GM19025 (cell line): Measurements from ENCODE around the gene KRT76.
"Not testable (repeated sequence)": the region's sequence is repeated elsewhere in the genome, so short reads cannot be mapped to it uniquely, and the experiment has no call there.

Source experiments
- ATAC-seq: cut with Tn5 transposase; IDR thresholded peaks from one replicate; pipeline ENCODE4 v1.9.1; 2021; ENCODE audit warnings: mild to moderate bottlenecking, low read depth, moderate library complexity; ENCODE audit not compliant: unreplicated experiment

The KRT76 gene

DNA sequence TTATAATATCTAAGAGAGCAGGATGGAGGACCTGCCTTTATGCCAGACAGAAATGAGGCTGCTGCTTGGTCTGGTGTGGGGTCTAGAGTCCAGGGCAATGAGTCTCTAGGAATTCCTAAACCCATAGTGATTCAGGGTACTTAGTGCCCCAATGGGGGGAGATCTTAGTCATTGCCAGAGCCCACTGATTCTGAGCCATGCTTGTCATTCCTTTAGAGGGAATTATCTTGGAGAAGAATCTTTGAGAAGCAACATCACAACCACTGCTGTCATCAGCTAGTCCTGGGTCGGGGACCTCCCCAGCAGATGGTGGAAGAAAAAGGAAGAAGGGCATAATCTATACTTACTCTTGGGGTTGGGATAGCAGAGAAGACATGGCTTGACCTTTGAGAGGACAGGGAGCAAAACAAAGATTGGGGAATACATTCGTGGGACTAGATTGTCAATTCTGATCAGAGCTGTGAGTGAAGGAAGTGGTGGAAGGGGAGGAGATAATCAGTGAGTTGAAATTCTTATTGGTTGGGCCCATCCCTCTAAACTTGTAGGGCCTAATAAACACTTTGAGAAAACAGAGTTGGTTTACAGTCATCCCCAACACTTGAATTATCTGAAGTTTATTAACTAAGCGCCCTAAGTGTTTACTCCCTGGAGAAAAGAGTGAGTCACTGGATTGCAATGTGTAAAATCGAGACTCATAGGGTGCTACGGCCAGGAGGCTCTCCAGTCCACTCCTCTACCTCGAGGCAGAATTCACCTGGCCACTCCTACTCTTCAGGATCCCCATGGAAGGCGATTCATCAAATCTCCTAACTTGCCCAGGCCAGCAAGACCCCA lies 21.7 kb upstream of the KRT76 start:
- ATAC-seq, result no peak

DNA sequence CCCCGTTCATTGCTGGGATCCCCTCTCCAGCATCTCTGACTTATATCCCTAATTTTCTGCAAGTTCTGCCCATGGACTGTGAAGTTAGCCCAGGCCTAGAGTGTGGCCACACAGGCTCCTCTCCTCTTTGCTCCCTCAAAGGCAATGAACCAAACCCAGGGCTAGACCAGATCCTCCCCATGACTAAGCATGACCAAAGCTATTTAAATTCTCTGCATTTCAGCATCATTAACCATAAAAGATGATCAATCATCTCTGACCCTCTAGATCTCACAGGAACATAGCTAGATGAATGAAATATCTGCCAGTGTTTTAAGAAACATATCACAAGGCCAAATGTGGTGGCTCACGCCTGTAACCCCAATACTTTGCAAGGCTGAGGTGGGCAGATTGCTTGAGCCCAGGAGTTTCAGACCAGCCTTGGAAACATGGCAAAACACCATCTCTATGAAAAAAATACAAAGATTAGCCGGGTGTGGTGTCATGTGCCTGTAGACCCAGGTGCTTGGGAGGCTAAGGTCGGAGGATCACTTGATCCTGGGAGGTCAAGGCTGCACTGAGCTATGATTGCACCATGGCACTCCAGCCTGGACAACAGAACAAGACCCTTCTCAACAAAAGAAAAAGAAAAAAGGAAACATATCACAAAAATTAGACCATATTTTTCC lies 21.0 kb upstream of the KRT76 start:
- no peak for ATAC-seq

DNA sequence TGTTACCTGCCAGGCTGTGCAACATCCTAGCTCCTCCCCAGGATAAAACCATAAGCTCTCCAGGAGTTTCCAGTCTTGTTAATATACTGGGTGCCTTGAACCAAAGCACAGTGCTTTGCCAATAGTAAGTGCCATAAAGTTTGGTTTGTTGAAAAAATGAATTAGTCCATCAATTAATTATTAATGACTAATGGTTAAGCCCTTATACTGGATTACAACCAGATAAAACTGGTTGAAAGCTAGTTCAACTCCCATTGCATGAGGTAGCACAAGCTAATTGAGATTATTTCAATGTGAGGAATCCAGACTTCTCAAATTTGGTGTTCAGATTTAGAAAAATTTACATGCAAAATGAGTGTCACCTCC lies 20.4 kb upstream of the KRT76 start:
- no peak for ATAC-seq

DNA sequence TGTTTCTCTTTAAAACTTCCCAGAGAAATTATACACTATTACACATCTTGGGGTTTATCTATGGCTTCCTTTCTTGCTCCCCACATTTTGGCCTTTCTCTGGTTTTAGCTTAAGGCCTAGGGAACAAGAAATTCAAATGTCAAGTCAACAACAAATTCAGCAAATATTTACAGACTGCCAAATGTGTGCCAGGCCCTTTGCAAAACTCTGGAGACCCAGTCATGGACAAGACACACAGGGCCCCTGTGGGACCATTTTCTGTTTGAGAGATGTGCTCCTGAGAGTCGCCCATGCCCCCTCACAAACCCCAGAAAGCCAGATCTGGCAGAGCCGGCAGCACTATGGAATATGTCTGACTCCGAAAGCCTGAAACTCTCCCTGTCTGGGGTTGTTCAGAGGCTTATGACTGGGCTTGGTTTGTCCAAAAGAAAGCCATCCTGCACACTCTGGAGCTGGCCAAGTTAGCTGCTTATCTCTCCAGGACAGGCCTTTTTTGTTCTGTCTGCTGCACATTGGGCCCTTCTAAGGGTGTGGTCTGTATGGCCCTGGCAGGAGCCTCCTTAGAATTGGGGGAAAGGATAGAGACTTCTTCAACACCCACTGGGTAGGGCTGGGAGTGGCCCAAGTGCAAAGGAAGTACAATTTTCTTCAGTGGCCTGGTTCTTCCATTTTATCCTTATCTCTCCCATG lies 19.8 kb upstream of the KRT76 start:
- no peak for ATAC-seq

- ATAC-seq, result no peak
These were observed 19.3 kb upstream of the KRT76 start for GRCh38 chr12:52796429-52796794.

DNA sequence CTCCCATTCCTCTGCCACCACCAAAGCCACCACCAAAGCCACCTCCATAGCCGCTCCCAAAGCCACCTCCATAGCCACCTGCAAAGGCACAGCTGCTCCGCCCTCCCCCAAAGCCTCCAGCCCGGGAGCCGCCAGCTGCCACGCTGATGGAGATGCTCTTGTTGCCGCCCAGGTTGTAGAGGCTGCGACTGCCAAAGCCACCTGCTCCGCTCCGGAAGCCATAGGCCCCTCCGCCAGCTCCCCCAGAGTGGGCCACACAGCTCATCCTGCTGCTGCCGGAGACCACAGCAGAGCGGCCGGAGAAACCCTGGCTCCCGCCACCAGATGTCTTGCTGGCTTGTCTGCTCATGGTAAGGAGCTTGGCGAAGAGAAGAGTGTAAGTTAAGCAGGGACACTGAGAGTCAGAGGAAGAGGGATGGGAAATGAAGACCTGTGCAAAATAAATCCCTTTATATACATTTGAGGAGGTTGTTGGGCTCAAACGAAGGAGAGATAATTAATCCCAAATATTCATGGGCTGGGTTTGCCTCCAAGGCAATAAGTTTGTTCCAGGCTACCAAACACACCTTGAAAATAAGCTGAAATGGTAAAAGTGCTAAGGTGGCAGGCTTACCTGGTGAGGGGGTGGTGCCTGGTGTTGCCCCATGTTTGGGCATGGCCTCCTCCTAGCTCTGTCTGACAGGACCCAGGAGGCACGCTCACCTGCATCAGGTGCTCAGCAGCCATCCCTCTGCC lies 18.7 kb upstream of the KRT76 start, which contains the start of gene KRT3:
Gene KRT3, minus strand, starts transcription at position 424 of the 735 bp plus-strand sequence. Its CDS starts 75 bp downstream, at position 349.
- ATAC-seq, result no peak

DNA sequence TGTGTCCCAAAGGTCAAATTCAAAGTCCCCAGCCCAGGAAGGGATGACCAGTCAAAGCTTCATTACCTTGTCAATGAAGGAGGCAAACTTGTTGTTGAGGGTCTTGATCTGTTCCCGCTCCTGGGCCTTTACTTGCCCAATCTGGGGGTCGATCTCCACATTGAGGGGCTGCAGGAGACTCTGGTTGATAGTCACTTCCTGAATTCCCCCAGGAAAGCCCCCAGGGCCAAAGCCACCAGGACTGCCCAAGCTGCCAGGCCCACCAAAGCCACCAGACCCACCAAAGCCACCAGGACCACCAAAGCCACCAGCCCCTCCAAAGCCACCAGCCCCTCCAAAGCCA lies 18.2 kb upstream of the KRT76 start:
- not testable (repeated sequence) for ATAC-seq

DNA sequence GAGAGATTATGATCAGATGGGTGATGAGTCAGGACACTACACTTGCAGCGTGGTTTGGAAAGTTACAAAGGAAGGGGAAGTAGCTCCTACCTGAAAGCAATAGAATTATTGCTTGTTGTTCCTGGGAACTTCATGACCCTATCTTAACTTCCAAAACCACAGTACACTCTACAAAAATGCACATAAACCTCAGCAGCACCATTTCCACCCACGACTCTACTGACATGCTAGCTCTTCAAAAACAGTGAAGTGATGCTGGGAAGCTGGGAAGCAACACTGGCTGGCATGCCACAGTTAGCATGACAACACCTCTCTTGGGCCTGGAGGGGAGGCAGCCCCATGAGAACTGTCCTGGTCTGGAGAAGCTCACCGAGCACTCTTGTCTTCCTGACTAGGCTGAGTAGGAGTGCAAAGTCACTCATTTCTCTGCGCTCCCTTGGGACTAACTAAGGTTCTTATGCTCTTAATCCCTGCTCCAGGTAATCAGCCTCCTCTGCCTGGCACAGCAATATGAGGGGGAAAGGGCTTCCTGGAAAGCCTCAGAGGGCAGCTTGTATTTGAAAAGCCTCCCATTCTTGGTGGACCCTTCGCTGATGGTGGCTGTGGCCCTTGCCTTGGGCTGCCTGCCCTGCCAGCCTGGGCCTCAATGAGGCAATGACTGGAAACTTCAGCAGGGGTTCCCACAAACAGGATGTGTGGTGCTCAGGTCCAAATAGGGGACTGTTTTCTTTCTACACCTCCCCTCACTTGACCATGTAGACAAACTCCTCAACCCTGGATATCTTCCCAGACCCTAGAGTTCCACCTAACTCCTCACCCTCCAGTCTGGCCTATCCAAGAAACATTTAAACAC lies 17.6 kb upstream of the KRT76 start:
- no peak for ATAC-seq

DNA sequence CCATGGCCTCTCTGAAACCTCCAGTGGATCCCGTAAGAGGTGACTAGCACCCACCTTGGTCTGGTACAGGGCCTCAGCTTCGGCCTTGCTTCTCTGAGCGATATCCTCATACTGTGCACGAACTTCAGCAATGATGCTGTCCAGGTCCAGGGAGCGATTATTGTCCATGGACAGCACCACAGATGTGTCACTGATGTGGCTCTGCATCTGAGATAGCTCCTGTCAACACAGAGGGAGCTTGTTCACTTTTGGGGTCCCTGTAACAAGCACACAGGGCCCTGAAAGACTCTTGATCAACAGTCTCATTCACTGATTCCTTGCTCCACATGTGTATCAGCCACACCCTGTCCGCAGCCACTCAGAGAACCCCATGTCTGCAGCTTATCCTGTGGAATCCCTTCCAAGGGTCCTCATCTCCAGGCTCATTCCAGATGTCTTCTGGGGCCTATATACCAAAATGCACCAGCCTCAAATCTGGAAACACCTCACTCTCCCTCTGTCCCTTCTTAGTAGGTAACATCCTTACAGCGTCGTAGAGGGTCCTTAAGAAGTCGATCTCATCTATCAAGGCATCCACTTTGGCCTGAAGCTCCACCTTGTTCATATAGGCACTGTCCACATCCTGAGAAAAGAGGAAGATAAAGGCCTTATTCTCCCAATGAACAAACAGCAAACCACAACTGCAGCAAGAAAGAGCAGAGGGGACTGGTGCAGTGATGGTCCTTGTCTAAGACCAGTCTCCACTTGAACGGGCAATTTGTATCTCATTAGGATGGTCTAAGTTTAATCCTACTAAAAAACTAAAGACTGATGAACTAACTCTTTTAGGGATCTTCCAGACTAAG lies 15.3 kb upstream of the KRT76 start:
- ATAC-seq, result no peak

DNA sequence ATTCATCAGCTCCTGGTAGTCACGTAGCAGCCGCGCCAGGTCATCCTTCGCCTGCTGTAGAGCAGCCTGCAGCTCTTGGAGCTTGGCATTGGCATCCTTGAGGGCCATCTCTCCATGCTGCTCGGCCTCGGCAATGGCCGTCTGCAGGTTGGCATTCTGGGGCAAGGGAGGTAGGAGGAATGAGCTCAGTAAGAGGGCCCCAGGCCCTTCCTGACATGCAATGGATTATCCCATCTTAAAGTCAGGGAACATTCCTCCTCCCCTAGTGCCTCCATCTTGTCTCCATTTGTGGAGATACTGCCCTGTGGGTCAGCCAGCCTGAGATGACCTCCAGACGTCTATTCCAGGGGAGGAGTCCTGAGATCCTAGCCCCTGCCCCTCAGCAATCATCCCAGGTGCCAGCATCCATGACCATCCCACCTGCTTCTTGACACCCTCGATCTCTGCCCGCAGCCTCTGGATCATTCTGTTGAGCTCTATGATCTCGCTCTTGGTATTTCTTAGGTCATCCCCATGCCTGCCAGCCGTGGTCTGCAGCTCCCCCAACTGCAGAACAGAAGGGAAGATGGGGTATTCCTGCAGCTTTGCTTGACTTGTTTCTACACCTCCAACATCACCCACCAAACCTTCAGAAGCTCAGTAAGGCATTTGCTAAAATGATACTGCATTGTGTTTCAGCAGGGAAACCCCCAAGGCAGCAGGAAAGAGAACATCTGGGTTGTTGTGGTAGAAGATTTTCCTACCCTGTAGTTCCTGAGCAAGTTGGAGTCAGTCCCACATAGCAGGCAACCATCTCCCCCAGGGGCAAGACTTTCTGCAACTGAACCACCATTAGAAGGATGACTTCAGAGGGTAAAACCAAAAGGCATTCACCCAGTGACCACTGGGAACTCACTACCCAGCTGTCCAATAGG lies 14.4 kb upstream of the KRT76 start:
- ATAC-seq, result no peak

DNA sequence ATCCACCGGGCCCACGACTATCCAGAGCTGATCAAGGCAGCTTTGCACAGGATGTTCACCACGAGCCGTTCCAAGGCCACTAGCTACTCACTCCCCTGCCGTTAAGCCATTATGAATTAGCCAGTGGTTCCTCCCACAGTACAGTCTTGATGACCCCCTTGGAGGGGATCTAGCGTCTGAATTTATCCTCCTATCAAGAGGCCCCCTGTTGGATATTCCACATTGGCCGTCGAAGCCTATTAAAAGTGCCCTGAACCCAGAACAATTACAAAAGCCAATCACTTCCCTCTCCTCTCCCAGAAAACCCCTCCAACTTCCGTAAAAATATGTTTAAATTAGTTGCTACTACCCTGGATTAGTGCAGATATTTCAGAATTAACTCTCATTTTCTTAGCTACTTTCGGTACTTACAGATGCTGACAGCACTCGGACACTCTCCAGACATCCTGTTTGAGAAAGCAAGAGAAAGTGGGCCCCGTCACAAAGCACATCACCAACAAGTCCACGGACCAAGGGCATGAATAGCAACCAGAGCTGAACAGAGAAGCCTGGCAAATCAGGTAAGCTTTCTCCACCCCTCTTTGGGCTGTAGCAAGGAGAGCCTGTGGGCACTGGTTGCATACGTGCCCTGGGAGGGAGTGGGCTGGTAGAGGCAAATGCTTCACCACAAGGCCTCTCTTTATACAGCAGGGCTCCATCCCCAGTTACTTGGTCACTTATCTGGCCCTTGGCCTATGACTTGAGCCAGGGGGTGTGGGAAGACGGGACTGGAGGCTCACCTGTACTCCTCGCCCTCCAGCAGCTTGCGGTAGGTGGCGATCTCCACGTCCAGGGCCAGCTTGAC lies 13.5 kb upstream of the KRT76 start:
- no peak for ATAC-seq

DNA sequence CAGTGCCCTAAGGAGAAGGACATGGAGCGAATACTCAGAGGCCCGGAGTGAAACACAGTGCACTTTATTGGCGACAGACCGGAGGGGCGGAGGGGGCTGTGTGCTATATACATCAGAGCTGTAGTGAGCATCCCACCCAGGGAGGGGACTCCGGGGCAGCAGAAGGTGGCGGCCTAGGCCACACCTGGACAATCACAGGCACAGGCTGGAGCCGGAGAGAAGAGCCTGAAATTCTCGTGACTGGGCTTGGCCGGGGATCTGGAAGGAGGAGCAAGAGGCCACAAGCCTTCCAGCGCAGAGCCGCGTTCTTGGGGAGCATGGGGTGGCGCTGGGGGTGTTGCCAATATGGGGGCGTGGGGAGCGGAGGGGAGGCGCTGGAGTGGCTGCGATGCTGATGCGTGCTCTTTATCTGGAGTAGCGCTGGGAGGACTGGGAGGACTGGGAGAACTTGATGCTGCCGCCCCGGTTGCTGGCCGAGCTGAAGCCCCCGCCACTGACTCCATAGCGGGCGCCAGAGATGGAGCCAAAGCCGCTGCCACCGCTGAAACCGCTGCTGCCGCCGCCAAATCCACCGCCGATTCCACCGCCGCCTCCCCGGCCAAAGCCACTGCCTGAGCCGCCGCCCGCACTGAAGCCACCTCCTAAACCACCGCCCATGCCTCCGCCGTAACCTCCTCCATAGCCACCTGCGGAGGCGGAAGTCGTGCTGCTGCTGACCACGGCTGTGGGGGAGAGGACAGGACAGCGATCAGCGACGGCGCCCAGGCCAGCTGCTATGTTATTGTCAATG lies 12.7 kb upstream of the KRT76 start:
- no peak for ATAC-seq

GRCh38 chr12:52788876-52789636 lies 11.9 kb upstream of the KRT76 start:
- no peak for ATAC-seq

DNA sequence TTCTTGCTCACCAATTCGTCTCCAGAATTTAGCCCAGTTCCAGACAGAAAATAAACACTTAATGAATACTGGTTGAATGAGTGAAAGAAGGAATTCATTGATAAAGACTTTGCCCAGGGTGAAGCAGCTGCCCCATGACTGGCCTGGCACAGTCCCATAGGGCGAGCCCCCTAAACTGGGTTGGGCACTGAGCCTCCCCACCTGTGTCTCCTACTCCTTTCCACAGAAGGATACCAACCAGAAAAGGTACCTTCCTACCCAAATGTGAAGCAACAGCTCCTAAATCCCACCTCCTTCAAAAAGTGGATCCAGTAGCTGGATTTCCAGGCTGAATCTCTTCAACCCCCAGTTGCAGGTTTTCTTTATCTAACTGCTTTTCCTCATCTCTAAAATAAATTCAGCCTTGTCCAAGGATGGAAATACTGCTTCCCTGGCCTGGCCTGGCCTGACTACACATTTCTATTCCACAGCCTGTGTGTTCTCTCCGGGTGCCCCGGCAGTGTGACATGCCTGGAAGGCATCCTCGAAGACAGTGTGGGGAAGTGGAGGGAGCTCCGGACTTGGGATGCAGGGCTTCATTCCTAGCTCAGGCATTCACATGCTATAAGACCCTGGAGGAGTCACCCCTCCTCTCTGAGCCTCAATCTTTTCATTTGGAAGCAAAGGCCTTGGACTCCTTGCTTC lies 11.2 kb upstream of the KRT76 start:
- no peak for ATAC-seq
